ENCODE measurements around the gene OMD.

OMD gene

DNA sequence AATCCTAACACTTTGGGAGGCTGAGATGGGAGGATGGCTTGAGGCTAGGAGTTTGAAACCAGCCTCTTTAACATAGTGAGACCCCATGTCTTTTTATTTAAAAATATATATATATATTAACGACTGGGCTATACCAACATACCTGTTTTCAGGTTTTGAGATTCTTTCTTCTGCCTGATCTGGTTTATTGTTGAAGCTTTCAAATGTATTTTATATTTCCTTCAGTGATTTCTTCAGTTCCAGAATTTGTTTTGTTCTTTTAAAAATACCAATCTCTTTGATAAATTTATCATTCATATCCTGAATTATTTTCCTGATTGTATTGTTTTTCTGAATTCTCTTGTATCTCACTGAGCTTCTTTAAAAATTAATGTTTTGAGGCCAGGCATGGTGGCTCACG is 51.1 kb downstream of the OMD start:
- no peak for DNase-seq (ENCODE audit: low read depth in 1 of 2, low spot score in 1 of 2)

DNA sequence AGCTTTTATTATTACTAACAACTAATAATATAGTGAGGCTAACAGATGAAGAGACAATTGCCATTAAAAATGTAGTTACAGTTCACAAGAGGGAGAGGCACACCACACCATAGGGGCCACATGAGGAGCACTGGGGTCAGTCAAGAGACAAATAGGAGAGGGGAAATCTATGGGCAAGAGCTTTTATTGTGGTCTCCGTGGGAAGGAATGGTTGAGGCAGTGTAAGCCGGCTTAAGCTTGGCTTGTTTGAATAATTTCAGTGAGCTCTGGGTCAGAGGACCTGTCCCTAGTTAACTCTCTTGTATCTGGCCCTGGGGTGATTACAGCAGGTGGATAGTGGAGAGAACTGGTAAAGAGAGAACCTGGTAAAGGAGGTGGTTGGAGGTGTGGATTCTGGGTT is 55.2 kb downstream of the OMD start:
- DNase-seq (ENCODE audit: low read depth in 1 of 2, low spot score in 1 of 2), result no peak
